Tibial nerve (tissue), 3 donors: ENCODE measurements around the gene SPHKAP.

Source experiments
- CTCF ChIP-seq, 5 experiments: fragments of 200-600 bp in 3 of 5; fragments of 450-650 bp in 2 of 5; sonication (generic) in 3 of 5; IDR thresholded peaks; one replicate each; pipeline ENCODE4 v1.5.1; 2016 to 2019; ENCODE audit warnings: antibody characterized with exemption in 5 of 5, mild to moderate bottlenecking in 3 of 5, moderate library complexity in 2 of 5
- POLR2A ChIP-seq, 2 donors: fragments of 450-650 bp; IDR thresholded peaks; one replicate each; pipeline ENCODE4 v1.6.1; 2017; ENCODE audit warnings: antibody characterized with exemption in 2 of 2, mild to moderate bottlenecking in 2 of 2, moderate library complexity in 2 of 2

- TF ChIP-seq CTCF (IDR thresholded peaks at IDR 0.05) (no peak), POLR2A (IDR thresholded peaks at IDR 0.05) (no peak)
Measured at GRCh38 chr2:228102949-228103348, 78.5 kb downstream of the SPHKAP start.
